Midbrain (tissue), 1 donor: ENCODE measurements around the gene TRIM54.

Experiments
- DNase-seq: peaks from one replicate; lab custom pipeline; 2025; lab: John Stamatoyannopoulos, UW

Gene TRIM54

DNA sequence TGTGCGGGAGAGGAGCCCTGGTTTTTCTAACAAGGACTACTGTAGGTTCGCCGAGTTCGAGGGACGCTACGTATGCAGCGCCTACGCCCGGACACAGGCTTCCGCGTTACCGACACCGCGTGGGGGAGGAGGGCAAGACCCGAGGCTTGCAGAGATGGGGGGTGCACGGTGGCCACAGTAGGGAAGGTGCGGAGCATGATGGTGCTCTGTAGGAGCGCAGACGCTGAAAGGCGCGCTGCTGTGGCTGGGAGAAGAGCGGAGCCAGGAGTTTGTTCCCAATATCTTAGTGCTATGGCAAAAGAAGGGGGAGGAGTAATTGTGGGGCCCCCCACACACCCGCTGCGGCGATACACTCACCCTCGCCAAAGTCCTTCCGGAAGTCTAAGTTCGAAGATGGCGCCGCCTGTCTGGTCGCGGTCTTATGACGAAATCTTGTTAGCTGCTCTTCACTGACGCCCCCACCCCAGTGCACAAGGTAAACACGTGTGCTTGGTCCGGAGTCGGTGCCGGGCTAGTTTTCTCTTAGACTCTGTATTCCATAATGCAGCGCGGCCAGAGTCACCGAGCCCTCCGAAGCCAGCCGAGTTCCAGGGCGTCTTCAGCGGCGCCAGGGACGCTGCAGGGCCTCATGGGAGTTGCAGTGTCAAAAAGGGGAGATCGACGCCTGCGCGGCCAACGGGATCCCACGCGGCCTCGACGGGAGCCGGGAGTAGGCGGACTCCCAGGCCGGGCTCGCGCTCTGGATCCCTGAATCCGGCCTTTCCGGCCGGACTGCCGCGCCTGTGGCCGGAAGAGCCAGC is 74.4 kb downstream of the TRIM54 start, which contains the start of gene GTF3C2:
GTF3C2 (minus strand) TSS at position 383 of the 800 bp plus-strand sequence. CDS start 13,210 bp downstream, outside the sequence.
- peak; percentile 99 for DNase-seq
